Liver (tissue), 9 donors: ENCODE data around the gene KRTAP3-3. TPM values are rescaled to one million over a fixed set of nuclear protein-coding genes. Genes with fewer than 3 reads are reported as not detected.

Source experiments
- DNase-seq: peaks from one replicate; pipeline ENCODE4 v3.0.0-alpha.2; 2017; ENCODE audit warnings: low spot score
- H3K27ac ChIP-seq, 2 donors: one replicate each; pipeline ENCODE4 v1.7.0; 2013; ENCODE audit warnings: inconsistent platforms in 2 of 2, low read length in 2 of 2, control low read depth in 1 of 2, low read depth in 1 of 2, mild to moderate bottlenecking in 1 of 2
- H3K27me3 ChIP-seq, 4 donors: one replicate each; pipeline versions ENCODE4 v1.6.1 to v1.7.0; 2013; ENCODE audit warnings: low read length in 3 of 4, inconsistent platforms in 1 of 4, mild to moderate bottlenecking in 1 of 4, moderate library complexity in 1 of 4; ENCODE audit not compliant: control insufficient read depth in 4 of 4, insufficient read depth in 4 of 4
- H3K36me3 ChIP-seq, 4 donors: one replicate each; pipeline versions ENCODE4 v1.6.1 to v1.7.0; 2013; ENCODE audit warnings: low read length in 3 of 4, mild to moderate bottlenecking in 3 of 4, low read depth in 1 of 4, moderate library complexity in 1 of 4; ENCODE audit not compliant: control insufficient read depth in 4 of 4, insufficient read depth in 3 of 4
- H3K4me1 ChIP-seq, 4 donors: one replicate each; pipeline versions ENCODE4 v1.6.1 to v1.7.0; 2013; ENCODE audit warnings: low read length in 3 of 4, mild to moderate bottlenecking in 3 of 4, moderate library complexity in 1 of 4; ENCODE audit not compliant: control insufficient read depth in 4 of 4, insufficient read depth in 4 of 4
- H3K4me3 ChIP-seq, 3 donors: one replicate each; pipeline versions ENCODE4 v1.6.1 to v1.7.0; 2013; ENCODE audit warnings: low read length in 3 of 3, control low read depth in 1 of 3, low read depth in 1 of 3, mild to moderate bottlenecking in 1 of 3
- H3K9ac ChIP-seq, 2 donors: one replicate each; pipeline ENCODE4 v1.7.0; 2013; ENCODE audit warnings: low read length in 2 of 2, mild to moderate bottlenecking in 2 of 2, moderate library complexity in 2 of 2, control low read depth in 1 of 2, low read depth in 1 of 2
- H3K9me3 ChIP-seq, 4 donors: one replicate each; pipeline versions ENCODE4 v1.6.1 to v1.7.0; 2013; ENCODE audit warnings: low read length in 3 of 4; ENCODE audit not compliant: control insufficient read depth in 4 of 4
- FOXA1 ChIP-seq: IDR thresholded peaks from 2 replicates; pipeline ENCODE4 v1.6.1; 2016; ENCODE audit warnings: antibody characterized with exemption
- FOXA2 ChIP-seq: IDR thresholded peaks from 2 replicates; pipeline ENCODE4 v1.6.1; 2016; ENCODE audit warnings: antibody characterized with exemption
- GABPA ChIP-seq, 2 donors: IDR thresholded peaks in 1 of 2; conservative IDR thresholded peaks in 1 of 2; 2 replicates each; pipeline ENCODE4 v1.6.1; 2016; ENCODE audit warnings: antibody characterized with exemption in 2 of 2, mild to moderate bottlenecking in 1 of 2, moderate library complexity in 1 of 2
- HNF4A ChIP-seq, 2 donors: conservative IDR thresholded peaks; 2 replicates each; pipeline ENCODE4 v1.6.1; 2016; ENCODE audit warnings: antibody characterized with exemption in 2 of 2, mild to moderate bottlenecking in 2 of 2
- HNF4G ChIP-seq: IDR thresholded peaks from 2 replicates; pipeline ENCODE4 v1.6.1; 2016; ENCODE audit warnings: antibody characterized with exemption
- NR2F2 ChIP-seq: IDR thresholded peaks from 2 replicates; pipeline ENCODE4 v1.6.1; 2016; ENCODE audit warnings: antibody characterized with exemption
- RAD21 ChIP-seq, 2 donors: IDR thresholded peaks; 2 replicates each; pipeline ENCODE4 v1.6.1; 2016; ENCODE audit warnings: antibody characterized with exemption in 2 of 2, mild to moderate bottlenecking in 2 of 2
- RXRA ChIP-seq, 2 donors: IDR thresholded peaks; 2 replicates each; pipeline ENCODE4 v1.6.1; 2017 to 2018; ENCODE audit warnings: antibody characterized with exemption in 2 of 2, mild to moderate bottlenecking in 1 of 2
- SP1 ChIP-seq: IDR thresholded peaks from 2 replicates; pipeline ENCODE4 v1.6.1; 2018; ENCODE audit warnings: antibody characterized with exemption, mild to moderate bottlenecking
- TAF1 ChIP-seq: conservative IDR thresholded peaks from 2 replicates; pipeline ENCODE4 v1.6.1; 2016; ENCODE audit warnings: antibody characterized with exemption, mild to moderate bottlenecking
- YY1 ChIP-seq: IDR thresholded peaks from 2 replicates; pipeline ENCODE4 v1.6.1; 2016; ENCODE audit warnings: antibody characterized with exemption, mild to moderate bottlenecking
- WGBS: extraction: QIAGEN DNeasy Blood & Tissue Kit; methylation state at CpG from one replicate; pipeline ENCODE4 v1.1.7; 2013; 5-methylcytosine and 5-hydroxymethylcytosine counted together
- polyA plus RNA-seq, 2 donors: library from polyadenylated mRNA; stranded (reverse) in 1 of 2; unstranded in 1 of 2; fragments of 200-250 nt in 1 of 2; fragments of >200 nt in 1 of 2; fragmentation: Nextera tagmentation in 1 of 2; extraction: Ambion mirVana in 1 of 2; gene quantifications; one replicate each; pipeline versions ENCODE4 v1.2.1 to v1.2.3, GENCODE V29; 2013 to 2015
- total RNA-seq, 2 donors: library from RNA; depleted of rRNA; stranded (reverse); fragments of >200 nt; gene quantifications; one replicate each; pipeline ENCODE4 v1.2.3, GENCODE V29; 2014
- TF ChIP-seq, protein P1 (sequence below): IDR thresholded peaks from 2 replicates; pipeline ENCODE4 v1.6.1; 2016; ENCODE audit warnings: antibody characterized with exemption
- TF ChIP-seq, protein P2 (sequence below): IDR thresholded peaks from 2 replicates; pipeline ENCODE4 v1.6.1; 2016; ENCODE audit warnings: antibody characterized with exemption
- TF ChIP-seq, protein P3 (sequence below): IDR thresholded peaks from 2 replicates; pipeline ENCODE4 v1.6.1; 2016; ENCODE audit warnings: antibody characterized with exemption, mild to moderate bottlenecking
- TF ChIP-seq, protein P4 (sequence below): IDR thresholded peaks from 2 replicates; pipeline ENCODE4 v1.6.1; 2016; ENCODE audit warnings: antibody characterized with exemption
- TF ChIP-seq, protein P5 (sequence below): fragments of 150-350 bp; IDR thresholded peaks from 2 replicates; pipeline ENCODE4 v1.5.1; 2017; ENCODE audit warnings: improper control_type of control experiment, low read depth, low read length; ENCODE audit not compliant: missing input control
- donor health status: healthy.
- donor health status: healthy.
- donor health status: healthy.
- donor health status: healthy.
- donor health status: healthy.

KRTAP3-3 gene
- total and polyA plus RNA-seq, 4 donors = not detected

DNA sequence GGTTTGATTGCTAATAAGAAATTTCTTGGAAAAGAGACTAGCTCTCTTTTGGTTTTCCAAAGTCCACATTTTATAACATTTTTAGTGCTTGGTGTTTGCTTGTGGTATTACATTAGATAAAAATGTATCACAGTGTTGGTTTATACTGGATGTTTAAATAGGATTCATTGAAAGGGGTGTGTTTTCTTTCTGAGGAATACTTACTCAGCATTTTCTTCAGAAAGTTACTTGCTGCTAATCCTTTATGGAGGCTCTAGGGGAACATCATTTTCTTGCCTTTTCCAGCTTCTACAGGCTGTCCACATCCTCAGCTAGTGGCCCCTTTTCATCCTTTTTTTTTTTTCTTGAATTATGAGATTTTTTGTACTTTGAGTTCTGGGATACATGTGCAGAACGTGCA, 26.4 kb downstream of the KRTAP3-3 start (continued):
- TF ChIP-seq RXRA (IDR thresholded peaks at IDR 0.05) = no peak
- TF ChIP-seq, protein P1, sequence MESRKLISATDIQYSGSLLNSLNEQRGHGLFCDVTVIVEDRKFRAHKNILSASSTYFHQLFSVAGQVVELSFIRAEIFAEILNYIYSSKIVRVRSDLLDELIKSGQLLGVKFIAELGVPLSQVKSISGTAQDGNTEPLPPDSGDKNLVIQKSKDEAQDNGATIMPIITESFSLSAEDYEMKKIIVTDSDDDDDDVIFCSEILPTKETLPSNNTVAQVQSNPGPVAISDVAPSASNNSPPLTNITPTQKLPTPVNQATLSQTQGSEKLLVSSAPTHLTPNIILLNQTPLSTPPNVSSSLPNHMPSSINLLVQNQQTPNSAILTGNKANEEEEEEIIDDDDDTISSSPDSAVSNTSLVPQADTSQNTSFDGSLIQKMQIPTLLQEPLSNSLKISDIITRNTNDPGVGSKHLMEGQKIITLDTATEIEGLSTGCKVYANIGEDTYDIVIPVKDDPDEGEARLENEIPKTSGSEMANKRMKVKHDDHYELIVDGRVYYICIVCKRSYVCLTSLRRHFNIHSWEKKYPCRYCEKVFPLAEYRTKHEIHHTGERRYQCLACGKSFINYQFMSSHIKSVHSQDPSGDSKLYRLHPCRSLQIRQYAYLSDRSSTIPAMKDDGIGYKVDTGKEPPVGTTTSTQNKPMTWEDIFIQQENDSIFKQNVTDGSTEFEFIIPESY = no peak
- no peak for TF ChIP-seq YY1

DNA sequence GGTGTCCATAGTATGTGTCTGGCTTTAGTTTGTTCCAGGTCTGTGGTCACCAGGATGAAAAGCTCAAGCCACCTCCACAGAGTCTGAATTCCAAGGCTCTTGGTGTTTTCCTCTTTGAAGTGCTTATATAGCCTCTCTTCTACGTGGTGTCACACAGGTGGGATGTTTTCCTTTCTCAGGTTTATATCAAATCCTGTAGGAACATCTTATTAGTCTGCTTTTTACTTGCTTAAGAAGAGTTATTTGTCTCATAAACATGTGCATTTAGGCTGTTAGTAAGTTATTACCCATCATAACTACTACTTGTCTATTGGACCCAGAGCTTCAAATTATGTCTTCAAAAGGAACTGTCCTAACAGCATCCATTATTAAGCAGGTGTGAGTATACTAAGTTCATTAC, 27.1 kb downstream of the KRTAP3-3 start, which contains the start of gene KRT39:
KRT39 (minus strand) TSS at position 101 of the 400 bp plus-strand sequence; CDS start at position 9, 92 bp downstream.
- Histone ChIP-seq H3K9ac (no peak within 1 kb of the TSS), H3K27me3 (no peaks in the 10 kb centered on the region), H3K4me3 (no peak within 1 kb of the TSS), H3K9me3 (no peaks in the 10 kb centered on the region), H3K36me3 (no peaks in the 10 kb centered on the region), H3K4me1 (no peaks in the 10 kb centered on the region), H3K27ac (no peak within 1 kb of the TSS)
- DNase-seq = no peak
- WGBS = 57% methylated on average over 1 of the region's 1 CpG
- TF ChIP-seq GABPA (IDR thresholded peaks at IDR 0.05 in 1 of 2, conservative IDR thresholded peaks at IDR 0.05 in 1 of 2) (no peak), FOXA1 (no peak), TAF1 (no peak), FOXA2 (no peak), NR2F2 (no peak), RAD21 (IDR thresholded peaks at IDR 0.05) (no peak), YY1 (no peak), SP1 (no peak), HNF4A (conservative IDR thresholded peaks at IDR 0.05) (no peak), RXRA (IDR thresholded peaks at IDR 0.05) (no peak), HNF4G (no peak)
- TF ChIP-seq, protein P2, sequence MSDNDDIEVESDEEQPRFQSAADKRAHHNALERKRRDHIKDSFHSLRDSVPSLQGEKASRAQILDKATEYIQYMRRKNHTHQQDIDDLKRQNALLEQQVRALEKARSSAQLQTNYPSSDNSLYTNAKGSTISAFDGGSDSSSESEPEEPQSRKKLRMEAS = no peak
- TF ChIP-seq, protein P1 = no peak
- TF ChIP-seq, protein P3, sequence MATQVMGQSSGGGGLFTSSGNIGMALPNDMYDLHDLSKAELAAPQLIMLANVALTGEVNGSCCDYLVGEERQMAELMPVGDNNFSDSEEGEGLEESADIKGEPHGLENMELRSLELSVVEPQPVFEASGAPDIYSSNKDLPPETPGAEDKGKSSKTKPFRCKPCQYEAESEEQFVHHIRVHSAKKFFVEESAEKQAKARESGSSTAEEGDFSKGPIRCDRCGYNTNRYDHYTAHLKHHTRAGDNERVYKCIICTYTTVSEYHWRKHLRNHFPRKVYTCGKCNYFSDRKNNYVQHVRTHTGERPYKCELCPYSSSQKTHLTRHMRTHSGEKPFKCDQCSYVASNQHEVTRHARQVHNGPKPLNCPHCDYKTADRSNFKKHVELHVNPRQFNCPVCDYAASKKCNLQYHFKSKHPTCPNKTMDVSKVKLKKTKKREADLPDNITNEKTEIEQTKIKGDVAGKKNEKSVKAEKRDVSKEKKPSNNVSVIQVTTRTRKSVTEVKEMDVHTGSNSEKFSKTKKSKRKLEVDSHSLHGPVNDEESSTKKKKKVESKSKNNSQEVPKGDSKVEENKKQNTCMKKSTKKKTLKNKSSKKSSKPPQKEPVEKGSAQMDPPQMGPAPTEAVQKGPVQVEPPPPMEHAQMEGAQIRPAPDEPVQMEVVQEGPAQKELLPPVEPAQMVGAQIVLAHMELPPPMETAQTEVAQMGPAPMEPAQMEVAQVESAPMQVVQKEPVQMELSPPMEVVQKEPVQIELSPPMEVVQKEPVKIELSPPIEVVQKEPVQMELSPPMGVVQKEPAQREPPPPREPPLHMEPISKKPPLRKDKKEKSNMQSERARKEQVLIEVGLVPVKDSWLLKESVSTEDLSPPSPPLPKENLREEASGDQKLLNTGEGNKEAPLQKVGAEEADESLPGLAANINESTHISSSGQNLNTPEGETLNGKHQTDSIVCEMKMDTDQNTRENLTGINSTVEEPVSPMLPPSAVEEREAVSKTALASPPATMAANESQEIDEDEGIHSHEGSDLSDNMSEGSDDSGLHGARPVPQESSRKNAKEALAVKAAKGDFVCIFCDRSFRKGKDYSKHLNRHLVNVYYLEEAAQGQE = no peak
- TF ChIP-seq, protein P4, sequence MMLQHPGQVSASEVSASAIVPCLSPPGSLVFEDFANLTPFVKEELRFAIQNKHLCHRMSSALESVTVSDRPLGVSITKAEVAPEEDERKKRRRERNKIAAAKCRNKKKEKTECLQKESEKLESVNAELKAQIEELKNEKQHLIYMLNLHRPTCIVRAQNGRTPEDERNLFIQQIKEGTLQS = no peak
- TF ChIP-seq, protein P5, sequence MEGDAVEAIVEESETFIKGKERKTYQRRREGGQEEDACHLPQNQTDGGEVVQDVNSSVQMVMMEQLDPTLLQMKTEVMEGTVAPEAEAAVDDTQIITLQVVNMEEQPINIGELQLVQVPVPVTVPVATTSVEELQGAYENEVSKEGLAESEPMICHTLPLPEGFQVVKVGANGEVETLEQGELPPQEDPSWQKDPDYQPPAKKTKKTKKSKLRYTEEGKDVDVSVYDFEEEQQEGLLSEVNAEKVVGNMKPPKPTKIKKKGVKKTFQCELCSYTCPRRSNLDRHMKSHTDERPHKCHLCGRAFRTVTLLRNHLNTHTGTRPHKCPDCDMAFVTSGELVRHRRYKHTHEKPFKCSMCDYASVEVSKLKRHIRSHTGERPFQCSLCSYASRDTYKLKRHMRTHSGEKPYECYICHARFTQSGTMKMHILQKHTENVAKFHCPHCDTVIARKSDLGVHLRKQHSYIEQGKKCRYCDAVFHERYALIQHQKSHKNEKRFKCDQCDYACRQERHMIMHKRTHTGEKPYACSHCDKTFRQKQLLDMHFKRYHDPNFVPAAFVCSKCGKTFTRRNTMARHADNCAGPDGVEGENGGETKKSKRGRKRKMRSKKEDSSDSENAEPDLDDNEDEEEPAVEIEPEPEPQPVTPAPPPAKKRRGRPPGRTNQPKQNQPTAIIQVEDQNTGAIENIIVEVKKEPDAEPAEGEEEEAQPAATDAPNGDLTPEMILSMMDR = no peak
